CMK (cell line): ENCODE results near the gene GNPTG.

Source experiments
- DNase-seq: peaks from one replicate; pipeline ENCODE4 v3.0.0-alpha.2; 2010; ENCODE audit warnings: low read depth

Gene GNPTG

DNA sequence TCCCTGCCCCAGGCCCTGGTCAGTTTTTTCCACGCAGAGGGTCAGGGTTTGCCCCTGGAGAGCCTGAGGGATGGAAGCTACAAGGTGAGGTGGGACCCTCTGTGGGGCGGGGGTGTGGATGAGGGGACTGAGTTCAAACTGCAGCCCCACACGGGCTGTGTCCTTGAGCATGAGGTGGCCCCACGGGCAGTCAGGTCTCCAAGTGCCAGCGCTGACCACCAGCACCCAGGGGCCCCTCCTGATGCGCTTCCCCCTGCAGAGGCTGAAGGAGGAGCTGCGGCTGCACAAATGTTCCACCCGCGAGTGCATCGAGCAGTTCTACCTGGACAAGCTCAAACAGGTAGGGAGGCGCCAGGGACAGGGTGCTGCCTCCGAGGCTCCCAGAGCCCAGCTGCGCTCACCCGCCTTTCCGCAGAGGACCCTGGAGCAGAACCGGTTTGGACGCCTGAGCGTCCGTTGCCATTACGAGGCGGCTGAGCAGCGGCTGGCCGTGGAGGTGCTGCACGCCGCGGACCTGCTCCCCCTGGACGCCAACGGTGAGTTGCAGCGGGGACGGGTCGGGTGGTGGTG lies 4.4 kb upstream of the GNPTG start:
- DNase-seq = no peak

DNA sequence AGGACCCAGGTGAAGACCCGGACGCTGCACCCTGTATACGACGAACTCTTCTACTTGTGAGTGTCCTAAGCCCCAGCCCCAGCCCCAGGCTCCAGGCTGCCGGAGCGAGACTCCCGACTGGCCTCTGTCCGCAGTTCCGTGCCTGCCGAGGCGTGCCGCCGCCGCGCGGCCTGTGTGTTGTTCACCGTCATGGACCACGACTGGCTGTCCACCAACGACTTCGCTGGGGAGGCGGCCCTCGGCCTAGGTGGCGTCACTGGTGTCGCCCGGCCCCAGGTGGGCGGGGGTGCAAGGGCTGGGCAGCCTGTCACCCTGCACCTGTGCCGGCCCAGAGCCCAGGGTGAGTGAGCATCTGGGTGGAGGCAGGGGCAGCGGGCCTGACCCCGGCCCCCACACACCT lies 3.8 kb upstream of the GNPTG start:
- DNase-seq = no peak

DNA sequence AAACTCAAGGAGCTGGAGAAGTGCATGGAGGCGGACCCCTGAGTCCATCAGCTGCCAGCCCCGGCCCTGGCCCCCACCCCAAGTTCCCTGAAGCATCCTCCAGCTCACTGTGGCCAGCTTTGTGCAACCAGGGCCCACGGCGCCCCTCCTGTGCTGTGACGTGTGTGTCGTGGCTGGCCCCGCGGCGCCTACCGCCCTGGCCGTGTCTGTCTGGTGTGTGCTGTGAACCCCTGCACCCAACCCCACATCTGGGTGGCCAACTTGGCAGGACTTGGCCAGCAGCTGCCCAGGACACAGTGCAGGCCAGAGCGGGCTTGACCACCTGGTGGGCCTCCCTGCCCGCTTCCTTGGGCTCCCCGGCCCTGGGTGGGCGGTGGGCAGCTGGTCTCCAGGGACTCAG lies 3.3 kb upstream of the GNPTG start:
- no peak for DNase-seq

GRCh38 chr16:1348926-1349325 lies 2.8 kb upstream of the GNPTG start:
- DNase-seq = no peak

DNA sequence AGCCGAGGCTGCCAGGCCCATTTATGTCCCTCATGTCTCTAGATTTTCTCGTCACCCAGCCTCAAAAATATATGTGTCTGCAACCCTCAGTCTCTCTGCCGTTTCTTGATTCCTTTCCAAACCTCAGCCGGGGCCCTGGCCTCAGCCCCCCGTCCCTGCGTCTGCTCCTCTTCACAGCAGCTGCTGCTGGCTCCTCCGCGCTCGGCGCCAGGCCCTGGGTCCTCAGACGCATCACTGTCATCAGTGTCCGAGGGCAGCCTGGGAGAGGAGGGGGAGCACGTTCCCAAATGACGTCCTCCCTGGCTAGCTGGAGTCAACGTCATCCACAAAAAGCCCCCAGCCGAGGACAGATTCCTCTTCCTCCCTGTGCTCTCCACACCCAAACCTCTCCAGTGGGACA lies 2.4 kb upstream of the GNPTG start:
- no peak for DNase-seq

DNA sequence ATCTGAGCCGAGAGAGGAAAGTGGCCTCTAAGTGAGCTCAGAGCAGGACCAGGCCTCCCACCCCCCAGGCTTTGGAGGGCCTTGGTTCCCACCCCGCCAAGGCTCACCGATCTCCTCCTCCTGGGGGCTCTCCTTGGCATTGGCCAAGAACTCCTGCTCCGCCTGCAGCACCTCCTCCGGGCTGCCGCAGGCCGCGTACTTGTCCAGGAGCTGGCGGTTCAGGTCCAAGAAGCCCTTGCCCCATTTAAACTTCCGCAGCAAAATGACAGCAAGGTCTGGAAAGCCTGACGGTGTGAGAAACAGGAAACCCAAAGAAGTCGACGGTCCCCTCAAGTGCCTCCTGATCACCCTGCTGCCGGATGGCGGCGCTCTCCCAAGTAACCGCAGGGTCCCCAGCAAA lies 1.8 kb upstream of the GNPTG start:
- no peak for DNase-seq

DNA sequence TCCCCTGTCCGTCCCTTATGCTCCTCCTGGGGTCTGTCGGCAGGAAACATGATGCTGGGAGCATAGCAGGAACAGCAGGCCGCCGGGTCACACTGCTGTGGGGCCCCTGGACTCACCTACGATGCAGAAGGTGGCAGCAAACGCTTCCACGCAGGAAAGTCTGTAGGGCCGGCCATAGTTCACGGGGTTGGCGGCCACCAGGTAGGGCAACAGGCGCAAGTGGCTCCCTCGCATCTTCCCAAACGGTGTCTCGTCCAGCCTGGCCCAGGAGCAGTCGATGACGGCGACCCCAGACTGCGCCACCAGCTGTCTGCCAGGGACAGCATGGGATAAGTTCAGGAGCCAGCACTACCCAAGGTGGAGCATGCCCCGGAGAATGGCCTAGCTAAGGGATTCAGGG lies 1.0 kb upstream of the GNPTG start:
- no peak for DNase-seq

GRCh38 chr16:1351215-1351581 lies 533 bp upstream of the GNPTG start:
- DNase-seq = no peak

DNA sequence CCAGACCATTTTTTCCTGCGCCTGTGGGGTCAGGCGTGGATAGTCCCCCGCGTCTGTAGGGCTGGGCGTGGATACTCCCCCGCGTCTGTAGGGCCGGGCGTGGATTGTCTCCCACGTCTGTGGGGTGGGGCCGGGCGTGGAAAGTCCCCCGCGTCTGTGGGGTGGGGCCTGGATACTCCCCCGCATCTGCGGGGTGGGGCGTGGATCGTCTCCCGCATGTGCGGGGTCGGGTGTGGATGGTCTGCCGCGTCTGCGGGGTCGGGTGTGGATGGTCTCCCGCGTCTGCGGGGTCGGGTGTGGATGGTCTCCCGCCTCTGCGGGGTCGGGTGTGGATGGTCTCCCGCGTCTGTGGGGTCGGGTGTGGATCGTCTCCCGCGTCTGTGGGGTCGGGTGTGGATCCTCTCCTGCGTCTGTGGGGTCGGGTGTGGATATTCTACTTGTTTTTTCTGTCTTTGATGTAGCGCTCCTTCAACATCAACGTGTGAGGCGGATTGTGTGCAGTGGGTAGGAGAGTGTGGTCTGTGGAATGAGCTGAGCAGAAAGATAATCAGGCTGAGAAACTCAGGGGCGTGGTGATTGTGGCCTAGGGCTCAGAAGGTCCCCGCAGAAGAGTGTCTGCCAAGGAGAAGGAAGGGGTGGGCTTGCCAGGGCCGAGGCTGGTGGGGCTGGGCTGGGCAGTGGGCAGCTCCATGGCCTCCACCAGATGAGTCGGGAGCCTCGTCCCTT lies 3.2 kb downstream of the GNPTG start:
- DNase-seq = no peak

DNA sequence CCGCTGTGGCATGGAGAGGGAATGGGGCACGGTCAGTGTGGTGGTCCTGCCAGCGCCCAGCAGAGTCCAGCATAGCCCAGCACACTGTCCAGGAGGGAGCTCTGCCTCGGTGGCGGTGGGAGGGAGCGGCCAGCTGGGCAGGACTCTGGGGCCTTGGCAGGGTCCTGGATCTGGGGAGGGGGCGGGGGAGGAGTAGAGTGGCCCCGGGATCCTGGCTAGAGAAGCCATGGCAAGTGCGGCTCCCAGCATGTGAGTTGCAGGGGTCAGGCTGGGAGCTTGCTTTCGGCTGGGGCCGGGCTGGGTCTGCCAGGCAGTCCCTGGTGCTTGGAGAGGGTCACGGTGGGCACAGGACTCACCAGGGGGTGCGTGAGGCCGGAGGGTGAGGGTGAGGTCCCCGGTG lies 3.9 kb downstream of the GNPTG start:
- no peak for DNase-seq

DNA sequence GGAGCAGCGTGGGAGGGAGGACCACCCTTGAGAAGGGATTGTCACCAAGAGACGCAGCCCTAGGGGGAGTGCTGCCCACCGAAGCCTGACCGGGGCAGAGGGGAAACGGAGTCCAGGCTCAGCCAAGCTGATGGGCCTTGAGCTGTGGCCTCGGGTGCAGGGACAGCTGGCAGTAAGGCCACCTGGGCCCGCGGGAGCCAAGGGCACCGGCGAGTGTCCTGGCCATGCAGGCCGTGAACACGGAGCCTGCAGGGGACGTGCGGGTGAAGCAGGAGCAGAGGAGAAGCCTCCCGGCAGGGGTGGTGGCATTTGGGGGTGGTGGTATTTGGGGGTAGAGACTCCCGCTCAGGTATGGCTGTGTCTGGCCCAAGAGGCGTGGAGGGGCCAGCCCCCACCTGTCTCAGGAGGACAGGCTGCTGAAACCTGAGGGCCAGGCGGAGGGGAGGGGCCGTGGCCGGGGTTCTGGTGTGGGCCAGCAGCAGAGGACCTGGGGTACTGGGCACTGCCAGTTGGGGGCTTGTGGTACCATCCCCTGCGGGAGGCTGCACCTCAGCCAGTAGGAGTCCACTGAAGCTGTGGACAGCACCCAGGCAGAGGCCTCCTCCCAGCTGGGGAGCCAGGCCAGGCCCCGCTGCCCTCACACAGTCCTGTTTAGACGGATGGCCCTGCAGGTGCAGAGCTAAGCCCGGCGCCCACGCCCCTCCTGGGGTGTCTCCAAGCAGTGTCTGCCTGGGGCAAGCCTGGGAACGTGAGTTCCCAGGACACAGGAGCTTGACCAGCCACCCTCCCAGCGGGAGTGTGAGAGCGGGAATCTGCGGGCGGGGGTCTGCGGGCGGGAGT lies 4.5 kb downstream of the GNPTG start:
- DNase-seq = no peak

DNA sequence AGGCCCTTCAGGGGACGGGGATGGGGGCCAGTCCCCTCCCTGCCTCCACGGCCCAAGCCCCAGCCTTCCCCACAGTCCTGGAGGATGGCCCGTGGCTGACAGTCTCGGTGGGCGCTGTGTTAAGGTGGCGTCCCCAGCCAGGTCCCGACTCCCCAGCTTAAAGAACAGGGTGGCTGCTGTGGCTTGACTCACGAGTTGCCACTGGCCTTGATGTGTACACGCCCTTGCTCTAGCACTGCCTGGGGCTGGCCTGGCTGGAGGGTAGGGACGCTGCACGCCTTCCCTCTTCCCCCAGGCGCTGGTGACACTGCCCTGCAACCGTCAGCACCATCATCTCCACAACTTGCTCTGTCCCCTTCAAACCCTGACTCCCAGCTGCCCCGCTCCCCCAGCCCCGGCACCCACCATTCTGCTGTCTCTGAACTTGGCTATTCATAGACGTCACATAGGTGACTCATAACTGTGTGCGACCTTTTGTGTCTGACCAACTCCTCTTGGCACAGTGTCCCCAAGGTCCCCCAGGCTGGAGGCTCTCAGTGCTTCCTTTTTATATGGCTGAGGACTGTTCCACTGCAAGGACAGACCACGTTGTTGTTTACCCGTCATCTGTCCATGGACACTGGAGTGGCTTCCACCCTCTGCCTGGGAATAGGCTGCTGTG lies 6.3 kb downstream of the GNPTG start:
- no peak for DNase-seq

- DNase-seq = no peak
These were observed 10.1 kb downstream of the GNPTG start for GRCh38 chr16:1361685-1362360.

DNA sequence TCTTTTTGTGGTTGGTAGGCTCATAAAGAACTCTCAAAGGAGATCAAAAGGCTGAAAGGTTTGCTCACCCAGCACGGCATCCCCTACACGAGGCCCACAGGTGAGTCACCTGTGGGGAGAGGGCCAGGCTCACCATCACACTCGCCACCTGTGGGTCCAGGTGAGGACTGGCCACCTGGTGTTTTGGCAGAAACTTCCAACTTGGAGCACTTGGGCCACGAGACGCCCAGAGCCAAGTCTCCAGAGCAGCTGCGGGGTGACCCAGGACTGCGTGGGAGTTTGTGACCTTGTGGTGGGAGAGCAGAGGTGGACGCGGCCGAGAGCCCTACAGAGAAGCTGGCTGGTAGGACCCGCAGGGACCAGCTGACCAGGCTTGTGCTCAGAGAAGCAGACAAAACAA lies 11.1 kb downstream of the GNPTG start:
- no peak for DNase-seq

DNA sequence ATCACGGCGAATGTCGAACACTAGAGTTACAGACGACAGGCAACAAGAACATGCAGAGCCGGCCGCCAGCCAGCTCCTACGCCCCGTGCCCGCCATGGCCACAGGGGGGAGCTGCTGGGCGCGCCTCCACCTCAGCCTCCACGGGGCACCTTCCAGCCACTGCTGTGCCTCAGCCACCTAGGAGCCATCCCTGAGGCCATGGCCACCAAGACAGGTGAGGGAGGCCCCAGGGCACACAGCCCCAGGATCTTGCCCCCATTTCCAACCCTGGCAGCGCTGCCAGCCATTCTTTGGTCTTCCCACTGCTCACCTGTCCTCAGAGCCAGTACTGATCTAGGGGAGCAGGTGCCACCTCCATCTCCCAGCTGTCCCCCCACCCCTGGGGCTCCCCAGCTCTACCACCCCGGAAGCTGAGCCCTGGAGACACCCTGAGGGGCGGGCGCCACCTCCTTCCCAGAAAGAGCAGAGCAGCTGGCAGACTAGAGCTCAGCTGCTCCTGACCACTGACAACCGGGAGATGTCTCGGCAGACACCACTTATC lies 11.8 kb downstream of the GNPTG start:
- DNase-seq = no peak

DNA sequence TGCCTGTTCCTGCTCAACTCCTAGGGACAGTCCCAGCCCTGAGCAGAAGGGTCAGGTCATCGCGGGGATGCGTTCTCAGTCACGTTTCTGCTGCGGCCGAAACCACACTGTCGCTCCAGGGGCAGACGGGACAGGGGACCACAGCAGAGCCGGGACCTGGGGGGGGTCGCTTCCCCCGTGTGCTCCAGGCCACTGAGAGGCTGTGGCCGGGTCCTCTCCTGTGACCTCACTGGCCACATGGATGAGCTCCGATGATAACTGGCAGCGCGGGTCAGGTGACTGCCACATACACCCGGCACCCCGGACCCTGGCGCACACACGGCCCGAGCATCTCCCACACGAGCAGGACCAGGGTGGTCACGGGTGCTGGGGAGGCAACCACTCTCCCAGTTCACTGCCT lies 12.8 kb downstream of the GNPTG start:
- DNase-seq = no peak

DNA sequence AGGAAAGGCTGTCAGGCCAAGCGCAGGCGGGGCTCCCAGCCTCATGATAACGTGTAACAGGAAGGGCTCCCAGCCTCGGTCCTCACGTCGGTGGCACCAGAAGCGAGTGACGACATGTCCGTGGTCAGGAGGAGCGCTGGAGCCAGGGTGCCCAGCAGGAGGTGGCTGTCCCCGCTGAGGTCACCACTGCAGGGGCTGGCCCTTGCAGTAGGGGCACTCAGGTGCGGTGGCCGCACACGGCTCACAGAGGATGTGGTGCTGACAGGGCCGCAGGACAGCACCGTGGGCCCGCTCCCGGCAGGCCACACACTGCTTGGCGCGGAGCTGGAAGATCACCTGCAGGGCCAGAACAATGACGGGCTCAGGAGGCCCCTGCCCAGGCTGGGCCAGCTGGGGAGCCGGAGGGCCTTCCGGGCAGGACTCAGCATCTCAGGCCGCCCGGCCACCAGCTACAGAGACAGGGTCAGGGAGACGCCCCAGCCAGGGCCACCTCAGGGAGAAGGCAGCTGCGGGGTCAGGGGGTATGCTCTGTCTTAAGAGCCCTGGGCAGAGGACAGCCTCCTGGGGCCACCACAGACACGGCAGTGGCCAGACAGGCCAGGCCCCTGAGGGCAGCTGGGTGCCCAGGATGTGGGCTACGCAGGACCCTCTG lies 14.5 kb downstream of the GNPTG start:
- DNase-seq = no peak

DNA sequence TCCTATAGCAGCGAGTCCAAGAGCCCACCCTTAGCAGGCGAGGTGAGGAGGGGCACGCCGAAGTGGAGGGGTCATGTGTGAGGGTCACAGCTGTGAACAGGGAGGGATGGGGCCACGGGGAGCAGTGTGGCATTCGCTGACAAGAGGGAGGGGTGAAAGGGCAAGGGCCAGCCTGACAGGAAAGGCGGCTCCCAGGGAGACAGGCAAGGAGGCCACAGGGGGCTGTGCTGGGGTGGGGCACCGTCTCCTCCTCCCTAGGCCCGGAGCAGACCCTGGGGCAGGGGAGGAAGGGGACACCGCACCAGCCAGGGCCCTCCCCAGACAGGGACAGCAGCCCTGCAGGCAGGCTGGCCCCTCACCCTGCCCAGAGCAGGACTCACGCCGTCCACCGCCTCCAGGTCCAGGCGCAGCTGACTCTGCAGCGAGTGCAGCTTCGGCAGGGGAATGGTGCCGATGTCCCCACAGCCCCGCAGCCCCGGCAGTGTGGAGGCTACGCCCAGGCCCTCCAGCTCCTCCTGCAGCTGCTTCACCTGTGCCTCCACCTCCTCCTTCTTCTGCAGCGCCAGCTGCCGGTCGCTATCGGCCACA lies 15.1 kb downstream of the GNPTG start:
- no peak for DNase-seq

DNA sequence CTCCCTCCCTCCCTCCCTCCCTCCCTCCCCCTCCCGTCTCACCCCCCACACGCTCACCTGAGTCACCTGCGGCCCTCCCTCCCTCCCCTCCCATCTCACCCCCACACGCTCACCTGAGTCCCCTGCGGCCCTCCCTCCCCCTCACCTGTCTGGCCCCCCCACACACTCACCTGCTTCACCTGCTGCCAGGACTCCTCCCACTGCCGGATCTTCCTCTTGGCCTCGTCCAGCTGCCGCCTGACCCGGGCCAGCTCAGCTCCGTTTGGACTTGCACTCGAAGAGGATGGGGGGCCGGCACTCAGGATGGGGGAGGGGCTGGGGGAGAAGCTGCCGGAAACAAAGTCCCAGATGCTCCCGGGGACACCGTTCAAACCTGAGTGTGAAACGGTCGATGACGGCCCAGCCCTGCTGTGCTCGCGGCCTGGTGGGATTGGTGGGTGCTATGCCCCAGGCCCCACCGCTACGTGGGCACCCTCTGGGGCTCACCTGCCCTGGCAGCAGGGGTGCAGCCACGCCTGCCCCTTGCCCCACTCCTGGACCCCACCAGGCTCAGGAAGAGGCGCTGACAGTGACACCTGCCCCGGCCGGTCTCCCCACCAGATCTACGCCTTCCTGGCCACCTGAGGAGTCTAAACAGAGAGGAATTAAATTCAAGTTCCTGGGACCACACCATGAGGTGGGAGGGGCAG lies 15.9 kb downstream of the GNPTG start:
- DNase-seq = no peak
